Ovary (tissue), 9 donors: ENCODE data around the gene NTRK3. TPM values are rescaled to one million over a fixed set of nuclear protein-coding genes. Genes with fewer than 3 reads are reported as not detected.
"Not testable (repeated sequence)": the region's sequence is repeated elsewhere in the genome, so short reads cannot be mapped to it uniquely, and the experiment has no call there.

Experiments
- DNase-seq, 5 donors: peaks; one replicate each; pipeline ENCODE4 v3.0.0-alpha.2; 2019 to 2020
- H3K27ac ChIP-seq, 2 donors: fragments of 200-600 bp; one replicate each; pipeline versions ENCODE4 v1.5.1 to v1.8.0; 2019 to 2022
- H3K27me3 ChIP-seq: fragments of 200-600 bp; one replicate; pipeline ENCODE4 v1.8.0; 2022
- H3K36me3 ChIP-seq: fragments of 200-600 bp; sonication (generic); one replicate; pipeline ENCODE4 v1.5.1; 2019
- H3K4me1 ChIP-seq: one replicate; pipeline ENCODE4 v1.8.1; 2013; ENCODE audit warnings: mild to moderate bottlenecking, moderate library complexity; ENCODE audit not compliant: insufficient read depth
- H3K4me3 ChIP-seq: fragments of 200-600 bp; sonication (generic); one replicate; pipeline ENCODE4 v1.5.1; 2017
- H3K9me3 ChIP-seq, 2 donors: fragments of 200-600 bp in 1 of 2; sonication (generic) in 1 of 2; one replicate each; pipeline versions ENCODE4 v1.5.1 to v1.8.1; 2013 to 2019; ENCODE audit warnings: mild to moderate bottlenecking in 1 of 2, moderate library complexity in 1 of 2
- EP300 ChIP-seq: sonication (generic); formaldehyde crosslinking; IDR thresholded peaks from one replicate; pipeline ENCODE4 v1.6.1; 2017; ENCODE audit warnings: antibody characterized with exemption
- POLR2A ChIP-seq: fragments of 450-650 bp; IDR thresholded peaks from one replicate; pipeline ENCODE4 v1.6.1; 2017; ENCODE audit warnings: antibody characterized with exemption, mild to moderate bottlenecking, moderate library complexity
- WGBS, 3 donors: extraction: QIAGEN DNeasy Blood & Tissue Kit in 1 of 3; methylation state at CpG; one replicate each; pipeline versions ENCODE4 v1.1.5 to v1.1.7; 2013 to 2017; 5-methylcytosine and 5-hydroxymethylcytosine counted together
- intact Hi-C, 4 donors: fragments of 100-400 bp; cut with DNase I; formaldehyde crosslinking; loops; one replicate each; pipeline versions ENCODE4 v1.11.0 to v1.15.1; 2022 to 2023
- polyA plus RNA-seq, 2 donors: library from polyadenylated mRNA; stranded (reverse); fragments of 200-250 nt in 1 of 2; fragments of 350-450 nt in 1 of 2; fragmentation: Illumina TruSeq in 1 of 2; extraction: RNeasy Lipid Tissue Mini Kit (QIAGEN cat#74804) in 1 of 2; gene quantifications; one replicate each; pipeline ENCODE4 v1.2.3, GENCODE V29; 2013 to 2014
- total RNA-seq, 7 donors: library from RNA; depleted of rRNA in 2 of 7; stranded (reverse); fragments of >200 nt in 2 of 7; fragmentation: NEBNext Ultra II Directional in 3 of 7; extraction: Animal tissue kit (Norgen Biotek cat#: 25700) in 3 of 7; gene quantifications; one replicate each; pipeline versions ENCODE4 v1.1.0 to v1.2.4, GENCODE V29; 2016 to 2023
- TF ChIP-seq, protein P1 (sequence below), 3 donors: fragments of 450-650 bp in 2 of 3; fragments of 200-600 bp in 1 of 3; IDR thresholded peaks; one replicate each; pipeline versions ENCODE4 v1.5.1 to v1.8.0; 2016 to 2022; ENCODE audit warnings: antibody characterized with exemption in 3 of 3, mild to moderate bottlenecking in 1 of 3
- donor health status: DM: no; HTN: no; CAD: no; lungs with moderate emphysema.
- donor health status: DM: no; HTN: no; CAD: no.
- donor health status: Bipolar disorder and iron deficiency.
- donor health status: DM: yes; HTN: yes; CAD: no.
- donor health status: DM: no; HTN: no; CAD: no.
- donor health status: DM: yes; HTN: yes; CAD: no.

Gene NTRK3
- total and polyA plus RNA-seq, 9 donors, result 0.77 to 14.6 (median 2.7) TPM

GRCh38 chr15:87846746-87847145, 409.8 kb downstream of the NTRK3 start:
- Histone ChIP-seq H3K4me3 (no peak overlapping the region), H3K9me3 (no peaks in the 10 kb centered on the region), H3K27me3 (no peaks in the 10 kb centered on the region), H3K36me3 (no peaks in the 10 kb centered on the region), H3K4me1 (no peaks in the 10 kb centered on the region), H3K27ac (no peak overlapping the region)
- no peak for DNase-seq
- TF ChIP-seq POLR2A (no peak), EP300 (no peak)
- TF ChIP-seq, protein P1, sequence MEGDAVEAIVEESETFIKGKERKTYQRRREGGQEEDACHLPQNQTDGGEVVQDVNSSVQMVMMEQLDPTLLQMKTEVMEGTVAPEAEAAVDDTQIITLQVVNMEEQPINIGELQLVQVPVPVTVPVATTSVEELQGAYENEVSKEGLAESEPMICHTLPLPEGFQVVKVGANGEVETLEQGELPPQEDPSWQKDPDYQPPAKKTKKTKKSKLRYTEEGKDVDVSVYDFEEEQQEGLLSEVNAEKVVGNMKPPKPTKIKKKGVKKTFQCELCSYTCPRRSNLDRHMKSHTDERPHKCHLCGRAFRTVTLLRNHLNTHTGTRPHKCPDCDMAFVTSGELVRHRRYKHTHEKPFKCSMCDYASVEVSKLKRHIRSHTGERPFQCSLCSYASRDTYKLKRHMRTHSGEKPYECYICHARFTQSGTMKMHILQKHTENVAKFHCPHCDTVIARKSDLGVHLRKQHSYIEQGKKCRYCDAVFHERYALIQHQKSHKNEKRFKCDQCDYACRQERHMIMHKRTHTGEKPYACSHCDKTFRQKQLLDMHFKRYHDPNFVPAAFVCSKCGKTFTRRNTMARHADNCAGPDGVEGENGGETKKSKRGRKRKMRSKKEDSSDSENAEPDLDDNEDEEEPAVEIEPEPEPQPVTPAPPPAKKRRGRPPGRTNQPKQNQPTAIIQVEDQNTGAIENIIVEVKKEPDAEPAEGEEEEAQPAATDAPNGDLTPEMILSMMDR (IDR thresholded peaks at IDR 0.05), result no peak
- WGBS, 3 donors, result 69 to 72% (median 69%) methylated on average over 3 of the region's 3 CpGs
- intact Hi-C loops, result no loop called here

DNA sequence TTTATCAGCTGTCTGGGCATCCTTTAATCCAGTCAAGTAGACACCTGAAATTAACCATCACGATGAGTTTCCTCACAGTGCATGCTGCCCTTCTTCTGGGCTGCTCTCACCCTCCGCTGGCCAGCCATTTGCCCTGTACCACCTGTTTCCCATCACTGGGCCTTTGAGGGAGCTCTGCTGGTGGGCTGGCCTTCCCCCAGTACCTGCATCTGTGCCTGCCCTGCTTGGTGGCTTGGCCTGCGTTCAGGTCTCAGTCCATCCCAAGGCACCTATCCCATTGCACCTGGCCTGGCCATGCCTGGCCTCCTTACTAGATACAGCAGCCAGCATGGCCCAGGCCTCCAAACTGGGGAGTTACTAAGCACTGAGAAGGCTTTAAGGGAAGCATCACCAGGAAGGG, 413.2 kb downstream of the NTRK3 start:
- H3K36me3 ChIP-seq, result no peaks in the 10 kb centered on the region
- H3K27me3 ChIP-seq, result no peaks in the 10 kb centered on the region
- no peaks in the 10 kb centered on the region for H3K4me1 ChIP-seq
- no peak overlapping the region for H3K27ac ChIP-seq
- TF ChIP-seq EP300 (no peak), POLR2A (no peak)
- TF ChIP-seq, protein P1 (IDR thresholded peaks at IDR 0.05), result no peak
- no peaks in the 10 kb centered on the region for H3K9me3 ChIP-seq
- intact Hi-C loops, result no loop called here
- H3K4me3 ChIP-seq, result no peak overlapping the region
- DNase-seq, result no peak
- 90 to 98% (median 94%) methylated on average over 3 of the region's 3 CpGs for WGBS, 3 donors

DNA sequence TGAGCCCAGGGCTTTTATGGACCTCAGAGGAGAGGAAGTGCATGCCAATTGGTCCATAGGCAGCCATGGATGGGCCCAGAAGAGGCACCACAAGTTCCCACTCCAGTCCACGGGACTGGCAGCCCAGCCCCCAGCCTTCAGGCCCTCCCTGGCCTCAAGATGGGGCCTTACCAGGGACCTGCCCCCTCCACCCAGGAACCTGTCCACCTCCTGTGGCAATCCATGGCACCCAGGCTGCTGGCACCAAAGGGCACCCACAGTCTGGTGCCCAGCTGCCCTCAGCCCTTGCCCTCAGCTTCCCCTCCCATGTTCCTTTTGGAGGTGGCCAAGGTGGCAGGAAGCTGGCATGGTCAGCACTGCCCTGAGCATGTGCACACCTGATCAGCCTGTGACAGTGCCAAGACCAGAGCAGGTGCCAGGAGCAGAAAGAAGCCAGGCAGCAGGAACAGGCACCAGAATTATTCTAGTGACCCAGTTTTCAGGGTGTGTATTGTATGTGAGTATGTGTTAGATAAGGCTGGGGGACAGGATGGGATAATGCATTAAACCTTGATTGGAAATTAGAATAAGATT, 415.0 kb downstream of the NTRK3 start:
- WGBS, 3 donors, result 50 to 57% (median 53%) methylated on average over 1 of the region's 1 CpG
- DNase-seq, result no peak
- Histone ChIP-seq H3K4me3 (no peak overlapping the region), H3K27ac (no peak overlapping the region), H3K4me1 (no peaks in the 10 kb centered on the region), H3K27me3 (no peaks in the 10 kb centered on the region), H3K9me3 (no peaks in the 10 kb centered on the region), H3K36me3 (no peaks in the 10 kb centered on the region)
- TF ChIP-seq POLR2A (no peak), EP300 (no peak)
- TF ChIP-seq, protein P1 (IDR thresholded peaks at IDR 0.05), result no peak
- intact Hi-C loops, result no loop called here

- intact Hi-C loops, H3K27ac ChIP-seq, H3K4me1 ChIP-seq, H3K4me3 ChIP-seq, H3K36me3 ChIP-seq, H3K27me3 ChIP-seq, H3K9me3 ChIP-seq, DNase-seq: not testable (repeated sequence)
- WGBS, 3 donors, result 91 to 94% (median 94%) methylated on average over 1 to 2 of the region's 2 CpGs
Measured at GRCh38 chr15:87835830-87836229, 420.7 kb downstream of the NTRK3 start.

DNA sequence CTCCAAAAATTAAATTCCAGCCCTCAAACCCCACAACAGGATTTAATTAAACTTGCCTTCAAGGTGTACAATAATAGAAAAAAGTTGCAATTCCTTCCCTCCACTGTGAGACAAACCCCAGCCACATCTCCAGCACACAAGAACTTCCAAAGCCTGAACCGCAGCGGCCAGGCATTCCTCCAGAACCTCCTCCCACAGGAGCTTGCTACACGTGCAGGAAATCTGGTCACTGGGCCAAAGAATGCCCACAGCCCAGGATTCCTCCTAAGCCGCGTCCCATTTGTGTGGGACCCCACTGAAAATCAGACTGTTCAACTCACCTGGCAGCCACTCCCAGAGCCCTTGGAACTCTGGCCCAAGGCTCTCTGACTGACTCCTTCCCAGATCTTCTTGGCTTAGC, 423.2 kb downstream of the NTRK3 start:
- H3K4me1 ChIP-seq, intact Hi-C loops, H3K36me3 ChIP-seq, DNase-seq, H3K9me3 ChIP-seq, H3K27ac ChIP-seq, H3K27me3 ChIP-seq, H3K4me3 ChIP-seq: not testable (repeated sequence)
- 63 to 70% (median 63%) methylated on average over 5 of the region's 5 CpGs for WGBS, 3 donors
